A172 (cell line): ENCODE data around the gene FOCAD. TPM values are rescaled to one million over a fixed set of nuclear protein-coding genes. Genes with fewer than 3 reads are reported as not detected.
"Not testable (repeated sequence)": the region's sequence is repeated elsewhere in the genome, so short reads cannot be mapped to it uniquely, and the experiment has no call there.

Experiments used
- DNase-seq: peaks from one replicate; pipeline ENCODE4 v3.0.0-alpha.2; 2015; ENCODE audit warnings: low spot score
- total RNA-seq: library from RNA; depleted of rRNA; stranded (reverse); fragments of >200 nt; shearing (Covaris generic); gene quantifications from 2 replicates; pipeline ENCODE4 v1.2.3, GENCODE V29; 2014

FOCAD gene
- total RNA-seq, 1 experiment from 2014 or later = 32.1 TPM

GRCh38 chr9:20671635-20672034, 12.4 kb upstream of the FOCAD start:
- no peak for DNase-seq

GRCh38 chr9:20673537-20673936, 10.5 kb upstream of the FOCAD start:
- DNase-seq = not testable (repeated sequence)

- no peak for DNase-seq
These were observed 2.6 kb upstream of the FOCAD start for GRCh38 chr9:20681467-20681866.

- DNase-seq = peak; percentile 30
These were observed 566 bp upstream of the FOCAD start for GRCh38 chr9:20683351-20684034.

- peak; percentile 49 for DNase-seq
These were observed 1.0 kb downstream of the FOCAD start for GRCh38 chr9:20684875-20685696.

- no peak for DNase-seq
These were observed 1.7 kb downstream of the FOCAD start for GRCh38 chr9:20685769-20686168.

GRCh38 chr9:20689833-20690232, 5.8 kb downstream of the FOCAD start:
- no peak for DNase-seq

- no peak for DNase-seq
These were observed 8.5 kb downstream of the FOCAD start for GRCh38 chr9:20692554-20692953.

- no peak for DNase-seq
These were observed 9.0 kb downstream of the FOCAD start for GRCh38 chr9:20693068-20693467.

- DNase-seq = no peak
These were observed 10.2 kb downstream of the FOCAD start for GRCh38 chr9:20694248-20694647.

- no peak for DNase-seq
These were observed 13.1 kb downstream of the FOCAD start for GRCh38 chr9:20697021-20697719.

GRCh38 chr9:20698782-20699181, 14.7 kb downstream of the FOCAD start:
- no peak for DNase-seq

- DNase-seq = no peak
These were observed 17.0 kb downstream of the FOCAD start for GRCh38 chr9:20701060-20701459.

- no peak for DNase-seq
These were observed 18.5 kb downstream of the FOCAD start for GRCh38 chr9:20702570-20702969.

- DNase-seq = no peak
These were observed 19.1 kb downstream of the FOCAD start for GRCh38 chr9:20703146-20703545.

- no peak for DNase-seq
These were observed 23.6 kb downstream of the FOCAD start for GRCh38 chr9:20707708-20708107.

- no peak for DNase-seq
These were observed 29.1 kb downstream of the FOCAD start for GRCh38 chr9:20713172-20713571.

GRCh38 chr9:20714442-20715415, 30.7 kb downstream of the FOCAD start:
- DNase-seq = no peak

GRCh38 chr9:20722221-20722620, 38.2 kb downstream of the FOCAD start:
- no peak for DNase-seq

- DNase-seq = no peak
These were observed 41.6 kb downstream of the FOCAD start for GRCh38 chr9:20725675-20726074.

GRCh38 chr9:20726144-20726543, 42.1 kb downstream of the FOCAD start:
- no peak for DNase-seq
